Activated CD4-positive, alpha-beta T cell treated with anti-CD3 and anti-CD28 coated beads for 48 hours (primary cell): Measurements from ENCODE around the gene PPP4C.
A peak's percentile ranks its signal among the peaks of the same experiment; 100 is the strongest.

Experiments
- DNase-seq: peaks from one replicate; pipeline ENCODE4 v3.0.0-alpha.2; 2020

The PPP4C gene

GRCh38 chr16:30060346-30060745, 15.4 kb upstream of the PPP4C start:
- no peak for DNase-seq

GRCh38 chr16:30060836-30061554, 14.8 kb upstream of the PPP4C start:
- no peak for DNase-seq

- DNase-seq: no peak
These were observed 12.4 kb upstream of the PPP4C start for GRCh38 chr16:30063278-30063892.

- peak; percentile 81 for DNase-seq
These were observed 11.7 kb upstream of the PPP4C start for GRCh38 chr16:30063893-30064728.

GRCh38 chr16:30064729-30065101, 11.1 kb upstream of the PPP4C start:
- DNase-seq: no peak

- peak; percentile 99 for DNase-seq
These were observed 10.5 kb upstream of the PPP4C start, which contains the start of gene ALDOA for GRCh38 chr16:30065102-30065942. Gene ALDOA, plus strand, starts transcription at chr16:30065760. Its CDS starts 1,138 bp downstream, at chr16:30066898.

GRCh38 chr16:30065943-30066760, 9.6 kb upstream of the PPP4C start:
- DNase-seq: peak; percentile 61

GRCh38 chr16:30066761-30067583, 8.8 kb upstream of the PPP4C start:
- no peak for DNase-seq

GRCh38 chr16:30067584-30067916, 8.2 kb upstream of the PPP4C start:
- no peak for DNase-seq

- no peak for DNase-seq
These were observed 7.5 kb upstream of the PPP4C start for GRCh38 chr16:30068333-30068732.

- peak; percentile 77 for DNase-seq
These were observed 6.8 kb upstream of the PPP4C start for GRCh38 chr16:30068750-30069610.

GRCh38 chr16:30069611-30070462, 6.0 kb upstream of the PPP4C start:
- DNase-seq: no peak

- no peak for DNase-seq
These were observed 5.3 kb upstream of the PPP4C start for GRCh38 chr16:30070490-30070889.

GRCh38 chr16:30076276-30076791, 540 bp downstream of the PPP4C start:
- no peak for DNase-seq

- no peak for DNase-seq
These were observed 1.9 kb downstream of the PPP4C start for GRCh38 chr16:30077656-30078055.

GRCh38 chr16:30078744-30079143, 3.0 kb downstream of the PPP4C start:
- no peak for DNase-seq

- DNase-seq: no peak
These were observed 3.7 kb downstream of the PPP4C start for GRCh38 chr16:30079480-30079879.

GRCh38 chr16:30082545-30083090, 6.8 kb downstream of the PPP4C start:
- no peak for DNase-seq
